Endothelial cell of hepatic sinusoid (primary cell): ENCODE measurements around the gene LINGO4.
"Not testable (repeated sequence)": the region's sequence is repeated elsewhere in the genome, so short reads cannot be mapped to it uniquely, and the experiment has no call there.

Source experiments
- in situ Hi-C: cut with HindIII; loops from 2 replicates; pipeline ENCODE4 v1.10.0; 2017; ENCODE audit warnings: low sequenced_read_pairs

The LINGO4 gene

DNA sequence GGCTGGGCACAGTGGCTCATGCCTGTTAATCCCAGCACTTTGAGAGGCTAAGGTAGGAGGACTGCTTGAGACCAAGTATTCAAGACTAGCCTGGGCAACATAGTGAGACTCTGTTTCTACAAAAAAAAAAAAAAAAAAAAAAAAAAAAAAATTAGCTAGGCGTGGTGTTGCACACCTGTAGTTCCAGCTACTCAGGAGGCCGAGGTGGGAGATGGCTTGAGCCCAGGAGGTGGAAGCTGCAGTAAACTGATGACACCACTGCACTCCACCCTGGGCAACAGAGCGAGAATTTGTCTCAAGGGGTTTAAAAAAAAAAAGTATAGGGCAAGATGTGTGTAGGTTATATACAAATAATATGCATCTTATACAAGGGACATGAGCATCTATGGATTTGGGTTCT, 17.5 kb downstream of the LINGO4 start:
- in situ Hi-C loops: no loop called here

DNA sequence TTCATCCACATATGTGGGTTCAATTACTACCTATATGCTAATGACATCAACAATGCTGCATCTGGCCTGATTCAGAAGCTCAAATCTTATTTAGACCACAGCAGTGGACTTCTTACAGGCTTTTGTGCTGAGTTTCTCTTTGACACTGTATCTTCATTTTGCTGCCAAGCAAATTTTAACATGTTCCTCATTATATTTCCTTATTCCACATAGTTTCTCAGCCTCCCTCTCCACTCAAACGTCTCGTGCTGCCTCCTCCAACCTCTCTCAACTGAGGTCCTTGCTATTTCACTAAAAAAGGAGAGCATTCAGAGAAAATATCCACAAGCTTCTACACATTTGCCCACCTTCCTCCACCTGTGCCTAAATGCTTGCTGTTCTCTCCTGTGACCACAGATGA, 21.4 kb downstream of the LINGO4 start:
- in situ Hi-C loops: no loop called here

DNA sequence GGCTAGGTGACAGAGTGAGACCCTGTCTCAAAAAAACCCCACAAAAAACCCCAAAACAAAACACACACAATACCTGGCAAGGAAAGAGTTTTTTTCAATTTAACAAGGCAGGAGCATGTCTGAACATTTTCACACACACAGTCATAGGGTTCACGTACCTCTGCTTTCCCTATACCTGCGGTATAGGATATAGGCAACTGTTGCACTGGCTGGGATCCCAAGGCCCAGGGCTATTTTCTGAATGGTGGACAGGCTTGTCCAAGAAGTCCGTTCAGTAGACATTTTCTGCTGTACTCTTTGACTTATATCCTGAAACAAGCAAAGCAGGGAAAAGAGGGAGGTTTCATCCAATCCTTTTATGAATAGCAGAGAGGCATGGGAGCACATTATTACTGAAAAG, 22.5 kb downstream of the LINGO4 start:
- in situ Hi-C loops: no loop called here

DNA sequence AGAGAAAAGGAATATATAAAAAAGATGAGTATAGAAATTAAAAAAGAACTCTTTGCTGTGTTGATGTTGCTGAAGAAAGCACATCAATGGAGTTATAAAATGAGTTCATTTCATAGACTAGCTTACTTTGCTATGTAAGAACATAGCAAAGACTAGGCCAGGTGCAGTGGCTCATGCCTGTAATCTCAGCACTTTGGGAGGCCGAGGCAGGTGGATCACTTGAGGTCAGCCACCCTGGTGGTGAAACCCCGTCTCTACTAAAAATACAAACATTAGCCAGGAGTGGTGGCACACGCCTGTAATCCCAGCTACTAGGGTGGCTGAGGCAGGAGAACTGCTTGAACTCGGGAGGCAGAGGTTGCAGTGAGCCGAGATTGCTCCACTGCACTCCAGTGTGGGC, 23.2 kb downstream of the LINGO4 start:
- in situ Hi-C loops: not testable (repeated sequence)

DNA sequence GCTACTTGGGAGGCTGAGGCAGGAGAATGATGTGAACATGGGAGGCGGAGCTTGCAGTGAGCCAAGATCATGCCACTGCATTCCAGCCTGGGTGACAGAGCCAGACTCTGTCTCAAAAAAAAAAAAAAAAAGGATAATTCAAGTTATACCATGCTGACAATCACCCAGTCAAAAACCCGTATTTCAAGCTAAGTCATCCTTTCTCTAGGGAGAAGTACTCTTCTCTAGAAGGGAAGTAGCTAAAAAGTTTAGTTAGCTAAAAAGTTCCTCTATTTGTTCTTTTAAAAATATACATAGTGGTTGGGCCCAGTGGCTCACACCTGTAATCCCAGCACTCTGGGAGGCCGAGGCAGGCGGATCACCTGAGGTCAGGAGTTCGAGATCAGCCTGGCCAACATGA, 24.5 kb downstream of the LINGO4 start:
- in situ Hi-C loops: not testable (repeated sequence)

DNA sequence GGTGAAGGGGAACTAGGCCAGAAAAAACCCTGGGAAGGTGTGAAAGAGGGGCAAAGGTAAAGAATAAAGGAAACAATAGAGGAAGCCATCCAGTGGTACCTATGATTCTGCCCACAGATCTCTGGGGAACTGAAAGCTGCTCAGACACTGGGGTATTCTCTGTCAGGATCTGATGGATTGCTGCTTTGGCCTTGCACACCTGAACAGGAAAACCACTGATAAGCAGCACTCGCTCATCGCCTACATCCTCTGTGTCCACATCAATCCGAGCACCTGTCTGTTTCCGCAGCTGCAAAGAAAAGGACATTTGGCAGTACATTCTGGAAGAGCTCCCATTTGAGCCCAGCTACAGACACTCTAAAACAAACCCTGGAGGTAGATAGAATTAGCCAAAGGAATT, 25.4 kb downstream of the LINGO4 start:
- in situ Hi-C loops: no loop called here

DNA sequence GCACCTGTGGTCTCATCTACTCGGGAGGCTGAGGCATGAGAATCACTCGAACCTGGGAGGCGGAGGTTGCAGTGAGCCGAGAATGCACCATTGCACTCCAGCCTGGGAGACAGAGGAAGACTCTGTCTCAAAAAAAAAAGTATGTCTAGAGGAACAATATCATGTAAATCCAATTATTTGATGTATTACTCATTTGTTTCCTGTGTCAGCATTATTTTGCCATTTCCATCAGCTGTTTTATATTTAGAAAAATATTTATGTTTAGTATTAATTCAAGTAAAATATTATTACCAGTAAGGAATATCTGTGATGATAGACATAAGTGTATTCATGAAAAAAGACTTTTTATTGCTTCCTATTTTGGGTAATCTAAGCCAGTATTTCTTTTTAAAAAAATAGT, 27.9 kb downstream of the LINGO4 start:
- in situ Hi-C loops: no loop called here

DNA sequence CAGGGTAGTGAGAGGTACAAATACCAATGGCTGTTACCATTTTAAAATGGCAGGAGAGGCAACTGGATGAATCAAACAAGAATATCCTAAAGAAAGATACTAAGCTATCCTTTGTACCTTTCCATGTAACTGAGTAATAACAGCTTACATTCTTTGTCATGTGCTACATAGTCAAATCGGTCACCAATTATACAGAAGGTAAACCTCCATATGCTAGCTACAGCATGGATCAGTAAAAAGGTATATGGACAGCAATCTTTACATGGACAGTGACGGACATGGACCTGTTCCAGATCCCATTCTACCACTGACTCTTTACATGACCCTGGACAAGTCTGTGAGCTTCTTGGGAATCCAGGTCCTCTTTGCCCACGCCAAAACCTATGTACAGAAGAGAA, 28.6 kb downstream of the LINGO4 start:
- in situ Hi-C loops: no loop called here

DNA sequence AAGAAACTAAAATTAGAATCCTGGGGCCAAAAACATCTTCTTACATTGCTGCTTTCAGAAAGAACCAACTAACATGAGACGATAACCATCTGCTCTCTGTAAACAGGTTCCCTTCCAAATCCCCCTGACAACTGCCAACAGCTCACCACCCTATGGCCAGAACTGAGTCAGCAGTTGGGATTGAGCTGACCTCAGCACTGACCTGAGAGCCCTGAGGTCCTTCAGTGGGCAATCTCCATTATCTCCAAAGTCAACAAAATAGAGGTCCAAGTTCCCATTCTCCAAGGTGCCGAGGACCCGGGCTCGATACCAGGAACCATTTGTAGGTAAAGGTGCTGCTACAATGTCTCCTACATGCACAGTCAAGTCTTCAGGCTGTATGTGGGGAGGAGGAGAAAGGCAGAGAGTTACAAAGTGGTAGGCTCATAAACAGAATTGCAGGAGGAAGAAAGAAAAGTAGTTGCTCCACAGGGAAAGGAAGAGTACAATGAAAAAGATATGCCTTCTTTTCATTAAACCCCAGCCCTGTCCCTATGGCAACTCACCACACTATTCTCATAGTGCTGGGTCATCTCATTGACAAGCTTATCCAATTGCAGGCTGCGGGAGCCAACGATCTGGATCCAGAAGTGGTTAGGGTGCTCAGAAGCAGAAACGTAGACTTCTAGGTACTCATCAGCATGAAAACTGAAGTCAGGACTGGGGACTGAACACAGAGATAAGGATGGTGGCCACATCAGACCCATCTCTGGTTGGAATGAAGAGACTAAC, 29.1 kb downstream of the LINGO4 start:
- in situ Hi-C loops: no loop called here

DNA sequence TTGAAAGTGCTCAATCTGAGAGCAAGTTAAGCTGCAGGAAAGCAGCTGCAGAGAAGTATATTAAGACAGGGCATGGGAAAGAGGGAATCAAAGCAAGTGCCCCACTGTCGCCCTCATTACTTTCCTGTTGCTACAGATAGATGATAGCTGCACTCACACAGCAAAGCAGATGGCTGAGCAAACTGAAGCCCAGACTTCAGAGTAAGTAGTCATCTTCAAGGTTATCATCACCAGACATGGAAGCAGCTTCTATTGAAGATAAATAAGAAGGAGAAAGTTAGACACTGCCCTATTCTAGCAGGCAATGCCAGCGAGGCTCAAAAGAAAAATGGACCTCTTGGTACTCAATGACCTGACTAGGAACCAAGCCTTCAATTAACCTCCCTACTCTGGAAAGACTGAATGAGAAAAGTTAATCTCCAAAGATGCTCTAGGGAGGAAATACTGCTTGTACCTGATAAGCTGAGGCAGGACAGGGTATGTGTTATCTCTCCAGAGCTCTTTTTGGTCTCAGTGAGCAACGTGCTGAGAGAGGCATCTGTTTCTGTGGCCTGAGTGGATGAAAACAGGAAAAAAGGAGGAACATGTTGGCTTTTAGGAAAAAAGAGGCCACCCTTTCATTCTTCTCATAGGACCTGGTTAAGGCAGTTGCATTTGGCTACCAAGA, 30.8 kb downstream of the LINGO4 start:
- in situ Hi-C loops: no loop called here

DNA sequence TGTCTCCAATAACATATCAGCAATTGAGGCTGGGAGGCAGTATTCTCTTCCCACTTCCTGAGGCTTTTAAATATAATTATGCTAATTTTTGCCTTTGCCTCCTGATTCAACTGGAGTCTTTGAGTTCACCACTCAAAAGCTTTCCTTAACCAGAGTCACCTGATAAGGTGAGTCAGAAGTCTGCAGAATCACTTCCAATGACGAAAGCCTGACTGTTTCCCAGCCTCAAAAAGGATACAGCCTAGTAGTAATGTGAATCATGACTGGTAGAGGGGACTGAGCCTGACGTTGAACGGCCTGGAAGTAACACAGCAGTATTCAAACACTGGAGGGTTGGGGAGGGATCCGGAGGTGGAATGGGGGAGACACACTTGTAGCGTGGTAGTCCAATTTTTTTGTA, 31.5 kb downstream of the LINGO4 start:
- in situ Hi-C loops: no loop called here

DNA sequence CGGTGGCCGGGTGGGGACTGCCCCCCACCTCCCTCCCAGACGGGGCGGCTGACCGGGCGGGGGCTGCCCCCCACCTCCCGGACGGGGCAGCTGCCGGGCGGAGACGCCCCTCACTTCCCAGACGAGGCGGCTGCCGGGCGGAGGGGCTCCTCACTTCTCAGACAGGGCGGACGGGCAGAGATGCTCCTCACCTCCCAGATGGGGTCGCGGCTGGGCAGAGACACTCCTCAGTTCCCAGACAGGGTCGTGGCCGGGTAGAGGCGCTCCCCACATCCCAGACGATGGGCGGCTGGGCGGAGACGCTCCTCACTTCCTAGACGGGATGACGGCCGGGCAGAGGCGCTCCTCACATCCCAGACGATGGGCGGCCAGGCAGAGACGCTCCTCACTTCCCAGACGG, 35.9 kb downstream of the LINGO4 start:
- in situ Hi-C loops: not testable (repeated sequence)

DNA sequence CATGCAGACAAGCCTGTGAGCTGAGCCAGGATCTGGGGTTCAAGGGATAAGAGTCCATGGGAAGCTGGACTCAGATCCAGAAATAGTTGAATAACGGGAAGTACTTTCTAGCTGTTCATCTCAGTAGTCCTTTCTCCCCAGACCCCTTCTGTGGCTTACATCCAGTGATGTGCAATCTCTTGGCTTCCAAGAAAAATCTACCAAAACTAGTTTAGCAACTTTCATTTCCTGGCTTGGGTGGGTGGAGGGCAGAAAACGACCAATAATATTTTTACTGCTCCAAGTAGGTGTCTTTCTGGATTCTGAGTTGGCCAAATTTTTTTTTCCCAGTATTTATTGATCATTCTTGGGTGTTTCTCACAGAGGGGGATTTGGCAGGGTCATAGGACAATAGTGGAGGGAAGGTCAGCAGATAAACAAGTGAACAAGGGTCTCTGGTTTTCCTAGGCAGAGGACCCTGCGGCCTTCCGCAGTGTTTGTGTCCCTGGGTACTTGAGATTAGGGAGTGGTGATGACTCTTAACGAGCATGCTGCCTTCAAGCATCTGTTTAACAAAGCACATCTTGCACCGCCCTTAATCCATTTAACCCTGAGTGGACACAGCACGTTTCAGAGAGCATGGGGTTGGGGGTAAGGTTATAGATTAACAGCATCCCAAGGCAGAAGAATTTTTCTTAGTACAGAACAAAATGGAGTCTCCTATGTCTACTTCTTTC, 36.7 kb downstream of the LINGO4 start:
- in situ Hi-C loops: not testable (repeated sequence)

DNA sequence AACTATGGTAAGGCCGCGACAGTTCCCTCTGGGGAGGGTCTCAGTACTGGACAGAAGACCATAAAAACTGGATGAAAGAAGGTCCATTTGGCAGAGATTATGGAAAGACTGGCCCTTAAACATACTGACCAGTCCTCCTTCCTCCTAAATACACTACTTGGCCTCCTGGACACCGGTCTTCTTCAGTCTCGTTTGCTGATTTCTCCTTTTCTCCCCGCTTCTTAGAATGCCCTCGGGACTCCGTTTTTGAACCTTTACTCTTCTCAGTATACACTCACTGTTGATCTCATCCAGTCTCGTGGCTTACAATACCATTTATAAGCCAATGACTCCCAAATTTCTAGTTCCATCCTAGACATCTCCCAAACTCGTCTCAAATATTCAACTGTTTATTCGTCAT, 41.2 kb downstream of the LINGO4 start:
- in situ Hi-C loops: no loop called here

DNA sequence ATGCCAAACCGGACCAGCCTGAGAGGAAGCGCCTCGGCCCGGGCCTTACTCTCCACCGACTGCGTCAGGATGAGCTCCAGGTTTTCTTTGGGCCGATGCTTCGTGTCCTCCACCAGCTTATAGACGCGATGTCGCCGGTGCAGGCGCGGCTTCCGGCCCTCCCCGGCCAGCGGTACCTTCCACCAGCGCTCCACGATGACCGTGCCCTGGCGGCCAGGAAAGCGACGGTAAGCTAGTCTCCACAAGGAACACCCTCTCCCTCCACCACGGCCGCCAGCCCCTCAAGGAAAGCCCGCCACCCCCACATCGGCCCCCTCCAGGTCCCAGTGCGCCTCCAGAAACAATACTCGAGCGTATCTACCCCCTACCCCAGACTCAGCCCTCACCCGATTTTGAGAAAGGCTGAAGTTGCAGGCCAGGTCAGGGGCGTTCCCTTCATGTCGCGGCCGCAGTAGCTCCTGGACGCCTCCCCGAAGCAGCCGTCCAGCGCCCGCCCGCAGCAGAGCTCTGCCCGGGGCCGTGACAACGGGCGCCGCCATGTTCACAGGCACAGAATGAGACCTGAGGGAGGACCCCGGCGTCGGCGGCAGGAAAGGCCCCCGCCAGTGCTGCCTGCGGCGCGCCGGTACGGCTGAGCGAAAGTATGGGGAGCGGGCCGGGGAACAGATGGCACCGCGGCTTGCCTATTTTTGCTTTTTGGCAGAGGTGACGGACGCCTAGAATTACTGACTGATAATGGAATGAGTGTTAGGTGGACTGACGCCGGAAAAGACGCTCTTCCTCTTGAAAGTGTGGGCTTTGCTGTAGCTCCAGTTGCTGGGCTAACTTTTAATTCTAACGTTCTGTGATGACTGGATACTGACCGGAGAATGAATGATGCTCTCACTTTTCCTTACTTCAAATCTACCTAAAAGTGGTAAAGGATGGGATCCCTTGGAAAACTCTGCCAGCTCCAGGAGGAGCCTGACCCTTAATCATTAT, 42.0 kb downstream of the LINGO4 start, which contains the start of gene MRPL9:
MRPL9 (minus strand) TSS at position 556 of the 981 bp plus-strand sequence; CDS start at position 539, 17 bp downstream.
- in situ Hi-C loops: no loop called here

DNA sequence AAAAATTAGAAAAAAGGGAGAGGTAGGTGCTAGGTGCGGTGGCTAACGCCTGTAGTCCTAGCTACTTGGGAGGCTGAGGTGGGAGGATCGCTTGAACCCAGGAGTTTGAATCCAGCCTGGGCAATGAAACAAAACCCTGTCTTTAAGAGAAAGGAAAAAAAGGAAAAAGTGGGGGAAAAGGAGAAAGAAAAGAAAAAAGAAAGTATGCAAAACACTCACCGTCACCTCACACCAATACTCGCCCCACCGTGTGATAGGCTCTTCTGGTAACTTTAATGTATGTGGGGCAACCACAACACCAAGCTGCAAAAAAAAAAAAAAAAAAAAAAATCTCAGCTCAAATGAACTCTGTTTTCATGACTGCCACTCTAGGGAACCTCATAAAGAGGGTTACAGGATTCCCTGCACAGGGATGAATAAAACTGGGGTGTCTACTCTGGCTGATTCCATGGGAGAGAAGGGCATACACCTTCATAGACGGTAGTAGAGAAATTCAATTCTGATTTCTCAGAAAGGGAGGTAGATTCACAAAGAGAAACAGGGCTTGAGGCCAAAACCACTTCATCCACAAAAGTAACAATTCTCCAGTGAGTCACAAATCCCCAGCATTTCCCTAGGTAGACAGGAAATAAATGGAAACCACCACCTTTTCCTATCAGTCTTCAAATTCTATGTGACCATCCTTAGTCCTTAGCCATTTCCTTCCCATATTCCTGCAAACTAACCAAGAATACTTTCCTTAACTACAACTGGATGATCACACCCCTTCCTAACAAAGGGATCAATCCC, 44.4 kb downstream of the LINGO4 start:
- in situ Hi-C loops: no loop called here

DNA sequence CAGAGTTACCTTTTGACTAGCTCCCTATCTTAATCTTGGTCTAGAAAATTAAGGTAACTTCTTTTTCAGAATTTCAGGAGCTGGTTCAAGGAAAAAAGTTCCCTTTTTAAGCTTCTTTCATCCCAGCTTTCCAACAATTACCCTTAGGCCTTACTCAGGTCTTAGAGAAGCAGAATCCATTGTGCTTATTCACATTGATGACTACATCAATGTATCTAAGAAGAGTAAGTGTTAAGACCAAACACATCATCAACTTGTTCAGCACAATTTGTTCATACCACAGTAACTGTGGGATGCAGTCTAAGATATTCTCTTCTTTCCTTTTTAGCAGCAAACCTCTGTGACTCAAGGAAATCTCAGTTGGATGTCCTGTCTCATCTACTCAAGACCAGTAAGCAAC, 46.0 kb downstream of the LINGO4 start:
- in situ Hi-C loops: loop anchor here (5.0 kb wide), 1 partner anchor 48 kb away; the partner anchor contains the start of gene LINGO4

DNA sequence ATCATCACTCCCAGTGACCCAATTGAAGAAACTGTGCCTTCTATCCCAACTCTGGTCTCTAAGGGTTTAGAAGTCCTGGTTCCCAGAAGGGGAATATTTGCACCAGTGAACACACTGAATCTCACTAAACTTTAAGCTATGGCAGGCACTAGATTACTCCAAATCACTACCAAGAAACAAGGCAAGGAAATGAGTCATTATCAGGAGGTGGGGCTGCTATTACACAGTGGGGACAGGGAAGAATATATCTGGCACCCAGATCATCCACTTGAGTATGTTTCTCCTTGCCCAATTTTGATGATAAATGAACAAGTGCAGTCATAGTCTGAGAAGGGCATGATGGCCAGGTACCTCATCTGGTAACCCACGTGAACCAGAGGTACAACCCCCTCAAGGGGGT, 48.9 kb downstream of the LINGO4 start:
- in situ Hi-C loops: loop anchor here (5.0 kb wide), 1 partner anchor 51 kb away; the partner anchor contains the start of gene LINGO4
